K562 (cell line): ENCODE measurements around the gene TIMM17B. TPM values are rescaled to one million over a fixed set of nuclear protein-coding genes. Genes with fewer than 3 reads are reported as not detected.

Source experiments
- BHLHE40 ChIP-seq: IDR thresholded peaks from 2 replicates; pipeline ENCODE4 v1.6.1; 2011; ENCODE audit warnings: low read length, improper control_type of control experiment
- MTA3 ChIP-seq: fragments of 450-650 bp; formaldehyde crosslinking; IDR thresholded peaks from 2 replicates; pipeline ENCODE4 v1.6.1; 2017; ENCODE audit warnings: mild to moderate bottlenecking, borderline replicate concordance
- NFE2 ChIP-seq: IDR thresholded peaks from 2 replicates; pipeline ENCODE4 v1.6.1; 2014; ENCODE audit warnings: antibody characterized with exemption, low read depth
- PYGO2 ChIP-seq: fragments of 450-650 bp; IDR thresholded peaks from 2 replicates; pipeline ENCODE4 v1.6.1; 2016; ENCODE audit warnings: mild to moderate bottlenecking, missing genetic modification characterization, moderate library complexity, missing compliant biosample characterization
- TCF7 ChIP-seq: sonication (generic); IDR thresholded peaks from 2 replicates; pipeline ENCODE4 v1.6.1; 2016; ENCODE audit warnings: antibody characterized with exemption, borderline replicate concordance
- ZBTB17 ChIP-seq: fragments of 450-650 bp; formaldehyde crosslinking; IDR thresholded peaks from 2 replicates; pipeline ENCODE4 v1.4.0; 2020; ENCODE audit warnings: mild to moderate bottlenecking
- ZBTB8A ChIP-seq: fragments of 450-650 bp; IDR thresholded peaks from 2 replicates; pipeline ENCODE4 v1.6.1; 2018; ENCODE audit warnings: mild to moderate bottlenecking, moderate library complexity; ENCODE audit not compliant: partially characterized antibody
- ZKSCAN1 ChIP-seq: fragments of 150-350 bp; IDR thresholded peaks from 2 replicates; pipeline ENCODE4 v1.6.1; 2016; ENCODE audit warnings: low read depth, low read length
- ZNF41 ChIP-seq: fragments of 250-450 bp; sonication (Bioruptor Pico); conservative IDR thresholded peaks from 2 replicates; pipeline ENCODE4 v1.4.0; 2020; ENCODE audit warnings: mild to moderate bottlenecking
- ZNF589 ChIP-seq: fragments of 200-800 bp; sonication (Bioruptor generic); IDR thresholded peaks from 2 replicates; pipeline ENCODE4 v1.6.1; 2016; ENCODE audit warnings: low read depth, missing genetic modification characterization, missing compliant biosample characterization
- polyA plus RNA-seq, 8 experiments: library from polyadenylated mRNA; depleted of rRNA in 4 of 8; stranded (reverse) in 5 of 8; unstranded in 3 of 8; fragments of >200 nt; fragmentation: Nextera tagmentation in 2 of 8; fragmentation: Illumina TruSeq in 1 of 8; extraction: Ambion mirVana in 2 of 8; extraction: Trizol in 1 of 8; gene quantifications; 2 replicates each; pipeline versions ENCODE4 v1.2.1 to v1.2.3, GENCODE V29; 2011 to 2014; ENCODE audit warnings: inconsistent platforms in 1 of 8, missing spikeins in 1 of 8
- total RNA-seq, 7 experiments: library from RNA; depleted of rRNA in 6 of 7; stranded (reverse); fragments of >200 nt in 6 of 7; fragmentation: Illumina TruSeq in 2 of 7; extraction: Trizol in 2 of 7; gene quantifications; 2 replicates each; pipeline versions ENCODE4 v1.2.1 to v1.2.3, GENCODE V29; 2011 to 2021; ENCODE audit warnings: low replicate concordance in 1 of 7
- TF ChIP-seq, protein P1 (sequence below), 2 experiments: fragments of 450-650 bp; formaldehyde crosslinking in 1 of 2; IDR thresholded peaks; 2 replicates each; pipeline versions ENCODE4 v1.4.0 to v1.6.1; 2014 to 2020; ENCODE audit warnings: mild to moderate bottlenecking in 2 of 2, borderline replicate concordance in 1 of 2, low read depth in 1 of 2
- TF ChIP-seq, protein P2 (sequence below), 3 experiments: IDR thresholded peaks in 2 of 3; conservative IDR thresholded peaks in 1 of 3; 2 replicates each; pipeline ENCODE4 v1.5.1; 2011 to 2012; ENCODE audit warnings: low read length in 3 of 3, mild to moderate bottlenecking in 3 of 3, control low read depth in 2 of 3, improper control_type of control experiment in 1 of 3, inconsistent platforms in 1 of 3, low read depth in 1 of 3, mixed read lengths in 1 of 3, moderate library complexity in 1 of 3; ENCODE audit not compliant: insufficient read depth in 2 of 3
- TF ChIP-seq, protein P3 (sequence below): fragments of 450-650 bp; IDR thresholded peaks from 2 replicates; pipeline ENCODE4 v1.6.1; 2018; ENCODE audit not compliant: partially characterized antibody

TIMM17B gene
- total and polyA plus RNA-seq, 9 of the 15 experiments (the other 6 are each of a cell fraction or from before 2014, with no cell fraction given), result 9.9 to 184 (median 115) TPM

DNA sequence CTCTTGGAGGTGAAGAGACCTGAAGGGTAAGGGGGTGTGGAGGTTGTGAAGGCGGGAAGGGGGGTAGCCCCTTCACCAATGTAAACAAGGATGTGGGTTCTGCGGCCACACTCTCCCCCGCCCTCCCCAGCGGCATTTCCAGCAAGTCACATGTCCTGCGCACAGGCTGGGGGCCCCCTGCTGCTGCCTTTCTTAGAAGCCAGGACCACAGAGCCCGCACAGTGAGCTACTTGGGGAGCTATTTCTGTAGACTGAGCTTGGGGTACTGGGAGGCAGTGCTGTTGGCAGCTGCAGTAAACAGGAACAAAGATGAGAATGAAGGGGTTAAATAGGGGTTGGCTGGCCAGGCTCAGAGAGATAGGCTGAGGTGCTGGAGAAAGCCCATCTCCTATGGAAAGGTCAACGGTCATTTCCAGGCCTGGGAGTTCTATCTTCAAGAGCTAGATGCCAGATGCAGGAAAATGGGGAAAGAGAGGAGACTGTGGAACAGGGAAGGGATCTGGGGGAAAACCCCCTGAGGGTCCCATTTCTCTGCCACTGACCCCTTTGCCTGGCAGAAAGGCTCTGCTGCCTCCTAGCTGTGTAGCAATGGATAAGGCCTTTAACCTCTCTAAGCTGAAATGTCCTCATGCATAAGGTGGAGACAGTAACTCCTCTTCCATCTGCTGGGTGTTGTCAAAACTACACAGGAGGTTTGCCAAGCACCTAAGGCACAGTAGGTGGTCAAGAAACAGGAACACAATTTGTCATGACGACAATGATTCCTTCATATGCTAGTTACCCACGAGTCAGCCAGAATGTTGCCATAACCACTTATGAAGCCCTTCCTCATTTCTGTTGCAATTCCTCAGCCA, 39.7 kb upstream of the TIMM17B start (continued):
- TF ChIP-seq ZBTB8A (no peak), TCF7 (no peak), ZNF41 (CRISPR knock-in tag) (no peak), ZKSCAN1 (peak; percentile 80; the same call in 1 of the 2 replicates), ZBTB17 (no peak), ZNF589 (CRISPR knock-in tag) (peak; percentile 85; the same call in 1 of the 2 replicates), BHLHE40 (peak; percentile 84), PYGO2 (tag) (no peak), MTA3 (peak; percentile 71; the same call in 1 of the 2 replicates), NFE2 (peak; percentile 71)
- TF ChIP-seq, protein P1, sequence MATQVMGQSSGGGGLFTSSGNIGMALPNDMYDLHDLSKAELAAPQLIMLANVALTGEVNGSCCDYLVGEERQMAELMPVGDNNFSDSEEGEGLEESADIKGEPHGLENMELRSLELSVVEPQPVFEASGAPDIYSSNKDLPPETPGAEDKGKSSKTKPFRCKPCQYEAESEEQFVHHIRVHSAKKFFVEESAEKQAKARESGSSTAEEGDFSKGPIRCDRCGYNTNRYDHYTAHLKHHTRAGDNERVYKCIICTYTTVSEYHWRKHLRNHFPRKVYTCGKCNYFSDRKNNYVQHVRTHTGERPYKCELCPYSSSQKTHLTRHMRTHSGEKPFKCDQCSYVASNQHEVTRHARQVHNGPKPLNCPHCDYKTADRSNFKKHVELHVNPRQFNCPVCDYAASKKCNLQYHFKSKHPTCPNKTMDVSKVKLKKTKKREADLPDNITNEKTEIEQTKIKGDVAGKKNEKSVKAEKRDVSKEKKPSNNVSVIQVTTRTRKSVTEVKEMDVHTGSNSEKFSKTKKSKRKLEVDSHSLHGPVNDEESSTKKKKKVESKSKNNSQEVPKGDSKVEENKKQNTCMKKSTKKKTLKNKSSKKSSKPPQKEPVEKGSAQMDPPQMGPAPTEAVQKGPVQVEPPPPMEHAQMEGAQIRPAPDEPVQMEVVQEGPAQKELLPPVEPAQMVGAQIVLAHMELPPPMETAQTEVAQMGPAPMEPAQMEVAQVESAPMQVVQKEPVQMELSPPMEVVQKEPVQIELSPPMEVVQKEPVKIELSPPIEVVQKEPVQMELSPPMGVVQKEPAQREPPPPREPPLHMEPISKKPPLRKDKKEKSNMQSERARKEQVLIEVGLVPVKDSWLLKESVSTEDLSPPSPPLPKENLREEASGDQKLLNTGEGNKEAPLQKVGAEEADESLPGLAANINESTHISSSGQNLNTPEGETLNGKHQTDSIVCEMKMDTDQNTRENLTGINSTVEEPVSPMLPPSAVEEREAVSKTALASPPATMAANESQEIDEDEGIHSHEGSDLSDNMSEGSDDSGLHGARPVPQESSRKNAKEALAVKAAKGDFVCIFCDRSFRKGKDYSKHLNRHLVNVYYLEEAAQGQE (IDR thresholded peaks at IDR 0.05; ENCODE audit: borderline replicate concordance), result peak; percentile 34; the same call in 1 of the 2 replicates
- TF ChIP-seq, protein P1 (CRISPR knock-in tag; IDR thresholded peaks at IDR 0.05; ENCODE audit: low read depth), result no peak
- TF ChIP-seq, protein P2, sequence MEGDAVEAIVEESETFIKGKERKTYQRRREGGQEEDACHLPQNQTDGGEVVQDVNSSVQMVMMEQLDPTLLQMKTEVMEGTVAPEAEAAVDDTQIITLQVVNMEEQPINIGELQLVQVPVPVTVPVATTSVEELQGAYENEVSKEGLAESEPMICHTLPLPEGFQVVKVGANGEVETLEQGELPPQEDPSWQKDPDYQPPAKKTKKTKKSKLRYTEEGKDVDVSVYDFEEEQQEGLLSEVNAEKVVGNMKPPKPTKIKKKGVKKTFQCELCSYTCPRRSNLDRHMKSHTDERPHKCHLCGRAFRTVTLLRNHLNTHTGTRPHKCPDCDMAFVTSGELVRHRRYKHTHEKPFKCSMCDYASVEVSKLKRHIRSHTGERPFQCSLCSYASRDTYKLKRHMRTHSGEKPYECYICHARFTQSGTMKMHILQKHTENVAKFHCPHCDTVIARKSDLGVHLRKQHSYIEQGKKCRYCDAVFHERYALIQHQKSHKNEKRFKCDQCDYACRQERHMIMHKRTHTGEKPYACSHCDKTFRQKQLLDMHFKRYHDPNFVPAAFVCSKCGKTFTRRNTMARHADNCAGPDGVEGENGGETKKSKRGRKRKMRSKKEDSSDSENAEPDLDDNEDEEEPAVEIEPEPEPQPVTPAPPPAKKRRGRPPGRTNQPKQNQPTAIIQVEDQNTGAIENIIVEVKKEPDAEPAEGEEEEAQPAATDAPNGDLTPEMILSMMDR (IDR thresholded peaks at IDR 0.05 in 2 of 3, conservative IDR thresholded peaks at IDR 0.05 in 1 of 3; ENCODE audit: insufficient read depth in 2 of 3, low read depth in 1 of 3, low read length in 3 of 3), result peak; percentile 55 to 74 (median 63)
- TF ChIP-seq, protein P3, sequence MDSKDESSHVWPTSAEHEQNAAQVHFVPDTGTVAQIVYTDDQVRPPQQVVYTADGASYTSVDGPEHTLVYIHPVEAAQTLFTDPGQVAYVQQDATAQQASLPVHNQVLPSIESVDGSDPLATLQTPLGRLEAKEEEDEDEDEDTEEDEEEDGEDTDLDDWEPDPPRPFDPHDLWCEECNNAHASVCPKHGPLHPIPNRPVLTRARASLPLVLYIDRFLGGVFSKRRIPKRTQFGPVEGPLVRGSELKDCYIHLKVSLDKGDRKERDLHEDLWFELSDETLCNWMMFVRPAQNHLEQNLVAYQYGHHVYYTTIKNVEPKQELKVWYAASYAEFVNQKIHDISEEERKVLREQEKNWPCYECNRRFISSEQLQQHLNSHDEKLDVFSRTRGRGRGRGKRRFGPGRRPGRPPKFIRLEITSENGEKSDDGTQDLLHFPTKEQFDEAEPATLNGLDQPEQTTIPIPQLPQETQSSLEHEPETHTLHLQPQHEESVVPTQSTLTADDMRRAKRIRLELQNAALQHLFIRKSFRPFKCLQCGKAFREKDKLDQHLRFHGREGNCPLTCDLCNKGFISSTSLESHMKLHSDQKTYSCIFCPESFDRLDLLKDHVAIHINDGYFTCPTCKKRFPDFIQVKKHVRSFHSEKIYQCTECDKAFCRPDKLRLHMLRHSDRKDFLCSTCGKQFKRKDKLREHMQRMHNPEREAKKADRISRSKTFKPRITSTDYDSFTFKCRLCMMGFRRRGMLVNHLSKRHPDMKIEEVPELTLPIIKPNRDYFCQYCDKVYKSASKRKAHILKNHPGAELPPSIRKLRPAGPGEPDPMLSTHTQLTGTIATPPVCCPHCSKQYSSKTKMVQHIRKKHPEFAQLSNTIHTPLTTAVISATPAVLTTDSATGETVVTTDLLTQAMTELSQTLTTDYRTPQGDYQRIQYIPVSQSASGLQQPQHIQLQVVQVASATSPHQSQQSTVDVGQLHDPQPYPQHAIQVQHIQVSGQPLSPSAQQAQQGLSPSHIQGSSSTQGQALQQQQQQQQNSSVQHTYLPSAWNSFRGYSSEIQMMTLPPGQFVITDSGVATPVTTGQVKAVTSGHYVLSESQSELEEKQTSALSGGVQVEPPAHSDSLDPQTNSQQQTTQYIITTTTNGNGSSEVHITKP, result peak; percentile 17
